HFFc6 (cell line): ENCODE measurements around the gene PELI2. TPM values are rescaled to one million over a fixed set of nuclear protein-coding genes. Genes with fewer than 3 reads are reported as not detected.

Experiments
- DNase-seq: peaks from one replicate; pipeline ENCODE4 v3.0.0-alpha.2; 2018
- H3K27ac Mint-ChIP-seq: 2 replicates; pipeline ENCODE4 v1.8.0; 2020; ENCODE audit warnings: mild to moderate bottlenecking, mixed read lengths
- H3K27me3 Mint-ChIP-seq: 2 replicates; pipeline ENCODE4 v1.8.0; 2021; ENCODE audit warnings: mild to moderate bottlenecking, moderate library complexity, mixed read lengths; ENCODE audit not compliant: insufficient read depth
- H3K36me3 Mint-ChIP-seq: 2 replicates; pipeline ENCODE4 v1.8.0; 2021; ENCODE audit warnings: low read depth, mixed read lengths
- H3K4me1 Mint-ChIP-seq: 2 replicates; pipeline ENCODE4 v1.8.0; 2020; ENCODE audit warnings: low read depth, mixed read lengths
- H3K4me3 Mint-ChIP-seq: 2 replicates; pipeline ENCODE4 v1.8.0; 2020; ENCODE audit warnings: mild to moderate bottlenecking, moderate library complexity, mixed read lengths
- H3K9me3 Mint-ChIP-seq: 2 replicates; pipeline ENCODE4 v1.8.0; 2020; ENCODE audit warnings: mild to moderate bottlenecking, mixed read lengths
- total RNA-seq, 6 experiments: library from RNA; stranded (reverse); fragmentation: NEBNext Ultra II Directional; extraction: Animal tissue kit (Norgen Biotek cat#: 25700); gene quantifications; 2 replicates in 1 of 6; 3 replicates in 5 of 6; pipeline ENCODE4 v1.2.3, GENCODE V29; 2021
- TF ChIP-seq, protein P1 (sequence below): fragments of 200-600 bp; sonication (generic); IDR thresholded peaks from 2 replicates; pipeline ENCODE4 v1.5.0; 2021; ENCODE audit warnings: antibody characterized with exemption, mild to moderate bottlenecking

Gene PELI2
- total RNA-seq, 6 experiments from 2014 or later: 0.69 to 5.9 (median 4.6) TPM

DNA sequence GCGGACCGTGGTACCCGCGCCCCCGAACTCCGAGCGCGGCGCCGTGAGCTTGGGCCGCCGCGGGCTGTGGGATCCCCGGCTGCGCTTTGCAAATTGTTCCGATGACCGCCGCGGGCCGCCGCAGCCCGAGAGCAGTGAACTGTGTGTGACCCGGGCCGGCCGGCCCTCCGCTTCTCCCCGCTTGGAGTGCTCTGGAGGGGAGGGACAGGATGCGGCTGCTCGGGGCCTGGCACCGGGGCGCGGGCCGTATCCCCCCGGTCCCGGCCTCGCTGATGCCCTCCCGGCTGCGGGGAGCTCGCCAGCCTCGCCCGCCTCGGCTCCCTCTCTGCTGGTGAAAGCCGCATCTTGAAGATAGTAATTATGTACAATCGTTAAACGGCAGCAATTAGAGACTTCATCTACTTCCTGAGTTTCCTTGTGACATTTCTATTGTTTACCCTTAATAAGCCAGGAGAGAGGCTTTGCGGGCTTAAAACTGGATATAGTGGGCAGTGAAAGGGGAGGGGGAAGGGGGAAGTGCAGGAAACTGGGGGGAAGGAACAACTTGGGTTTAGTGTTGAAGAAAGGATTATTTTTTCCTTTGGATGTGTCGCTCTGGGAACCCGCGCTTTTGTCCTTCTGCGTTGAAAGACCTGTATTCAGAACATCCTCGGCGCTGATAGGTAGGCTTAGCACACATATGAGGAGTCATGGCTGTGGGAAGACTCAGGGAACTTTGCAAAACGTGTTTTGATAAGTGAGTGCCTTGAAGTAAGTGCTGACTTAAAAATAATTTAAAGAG is 1.2 kb downstream of the PELI2 start:
- no peak for DNase-seq
- TF ChIP-seq, protein P1, sequence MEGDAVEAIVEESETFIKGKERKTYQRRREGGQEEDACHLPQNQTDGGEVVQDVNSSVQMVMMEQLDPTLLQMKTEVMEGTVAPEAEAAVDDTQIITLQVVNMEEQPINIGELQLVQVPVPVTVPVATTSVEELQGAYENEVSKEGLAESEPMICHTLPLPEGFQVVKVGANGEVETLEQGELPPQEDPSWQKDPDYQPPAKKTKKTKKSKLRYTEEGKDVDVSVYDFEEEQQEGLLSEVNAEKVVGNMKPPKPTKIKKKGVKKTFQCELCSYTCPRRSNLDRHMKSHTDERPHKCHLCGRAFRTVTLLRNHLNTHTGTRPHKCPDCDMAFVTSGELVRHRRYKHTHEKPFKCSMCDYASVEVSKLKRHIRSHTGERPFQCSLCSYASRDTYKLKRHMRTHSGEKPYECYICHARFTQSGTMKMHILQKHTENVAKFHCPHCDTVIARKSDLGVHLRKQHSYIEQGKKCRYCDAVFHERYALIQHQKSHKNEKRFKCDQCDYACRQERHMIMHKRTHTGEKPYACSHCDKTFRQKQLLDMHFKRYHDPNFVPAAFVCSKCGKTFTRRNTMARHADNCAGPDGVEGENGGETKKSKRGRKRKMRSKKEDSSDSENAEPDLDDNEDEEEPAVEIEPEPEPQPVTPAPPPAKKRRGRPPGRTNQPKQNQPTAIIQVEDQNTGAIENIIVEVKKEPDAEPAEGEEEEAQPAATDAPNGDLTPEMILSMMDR: no peak
- peak overlapping the region; percentile 78 for H3K27ac Mint-ChIP-seq
- H3K9me3 Mint-ChIP-seq: no peaks in the 10 kb centered on the region
- H3K4me3 Mint-ChIP-seq: peak overlapping the region; percentile 88
- peaks cover 2% of the 10 kb centered on the region; the same call in 1 of the 2 replicates for H3K27me3 Mint-ChIP-seq
- H3K4me1 Mint-ChIP-seq: peaks cover 46% of the 10 kb centered on the region
- no peaks in the 10 kb centered on the region for H3K36me3 Mint-ChIP-seq

DNA sequence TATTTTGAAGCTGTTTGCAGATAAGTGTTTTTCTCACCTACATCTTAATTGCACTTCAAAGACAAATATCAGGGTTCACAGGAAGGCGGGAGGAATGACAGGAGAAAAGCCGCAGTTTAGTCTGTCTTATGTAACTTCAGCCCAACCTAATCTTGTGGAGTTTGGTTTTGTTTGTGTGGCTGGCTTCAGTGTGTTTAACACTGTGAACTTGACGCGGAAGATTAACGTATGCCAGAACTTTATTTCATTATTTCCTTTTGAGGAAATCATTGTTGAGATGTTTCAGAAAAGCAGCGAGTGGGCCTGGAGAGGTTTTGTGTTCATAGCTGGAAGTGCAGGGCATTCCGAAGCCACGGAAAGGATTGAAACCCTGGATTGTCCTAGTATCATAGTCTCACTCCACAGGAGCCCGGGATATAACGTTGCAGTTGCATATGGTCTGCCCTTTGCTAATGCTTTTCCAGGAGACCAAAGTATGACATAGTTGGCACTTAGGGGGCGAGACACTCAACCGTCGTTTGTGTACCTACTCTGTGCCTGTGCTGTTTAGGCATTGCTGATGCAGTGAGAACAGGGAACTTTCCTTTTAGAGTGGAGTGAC is 2.0 kb downstream of the PELI2 start:
- Mint-ChIP-seq H3K36me3 (no peaks in the 10 kb centered on the region), H3K4me1 (peaks cover 53% of the 10 kb centered on the region), H3K4me3 (peak overlapping the region; percentile 88), H3K27me3 (peaks cover 2% of the 10 kb centered on the region; the same call in 1 of the 2 replicates), H3K27ac (peak overlapping the region; percentile 78; the same call in 1 of the 2 replicates), H3K9me3 (no peaks in the 10 kb centered on the region)
- TF ChIP-seq, protein P1: no peak
- peak; percentile 19 for DNase-seq

DNA sequence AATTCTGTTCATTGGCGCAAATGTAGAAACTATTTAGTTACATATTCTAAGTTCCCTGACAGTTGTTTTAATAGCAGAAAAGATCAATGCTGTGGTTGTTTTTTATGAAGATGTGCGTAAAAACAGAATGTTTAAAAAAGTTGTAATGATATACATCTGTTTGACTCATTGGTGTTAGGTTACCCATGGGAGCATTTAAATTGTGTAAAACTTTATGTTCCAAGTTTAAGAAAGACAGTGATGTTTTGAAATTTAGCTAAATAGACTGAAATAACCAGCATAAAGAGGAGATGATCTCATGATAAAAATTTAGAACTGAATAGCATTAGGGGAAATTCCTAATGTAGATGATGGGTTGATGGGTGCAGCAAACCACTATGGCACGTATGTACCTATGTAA is 3.6 kb downstream of the PELI2 start:
- Mint-ChIP-seq H3K36me3 (no peaks in the 10 kb centered on the region), H3K27ac (no peak overlapping the region), H3K4me1 (peaks cover 53% of the 10 kb centered on the region), H3K4me3 (no peak overlapping the region), H3K27me3 (peaks cover 2% of the 10 kb centered on the region; the same call in 1 of the 2 replicates), H3K9me3 (no peaks in the 10 kb centered on the region)
- TF ChIP-seq, protein P1: no peak
- no peak for DNase-seq

DNA sequence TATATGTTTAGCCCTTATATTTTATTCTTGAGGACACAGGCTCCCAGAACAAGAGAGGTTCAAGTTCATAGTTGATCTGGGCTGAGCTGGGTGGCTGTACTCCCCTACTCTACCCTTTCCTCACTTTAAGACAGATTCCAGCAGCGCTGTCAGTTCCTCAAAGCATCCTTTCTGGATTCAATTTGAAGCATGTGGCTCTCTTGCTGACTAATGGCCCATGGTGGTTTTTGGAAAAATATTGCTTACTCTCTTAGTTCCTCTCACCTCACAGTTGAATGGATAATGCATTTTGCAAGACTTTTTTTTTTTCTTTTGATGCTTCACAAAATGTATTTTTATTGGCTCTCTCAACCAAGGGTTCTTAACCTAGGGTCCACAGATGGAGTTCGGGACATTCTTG is 4.1 kb downstream of the PELI2 start:
- Mint-ChIP-seq H3K9me3 (no peaks in the 10 kb centered on the region), H3K36me3 (no peaks in the 10 kb centered on the region), H3K27ac (no peak overlapping the region), H3K4me3 (no peak overlapping the region), H3K27me3 (peaks cover 2% of the 10 kb centered on the region; the same call in 1 of the 2 replicates), H3K4me1 (peaks cover 53% of the 10 kb centered on the region)
- no peak for DNase-seq
- TF ChIP-seq, protein P1: no peak

DNA sequence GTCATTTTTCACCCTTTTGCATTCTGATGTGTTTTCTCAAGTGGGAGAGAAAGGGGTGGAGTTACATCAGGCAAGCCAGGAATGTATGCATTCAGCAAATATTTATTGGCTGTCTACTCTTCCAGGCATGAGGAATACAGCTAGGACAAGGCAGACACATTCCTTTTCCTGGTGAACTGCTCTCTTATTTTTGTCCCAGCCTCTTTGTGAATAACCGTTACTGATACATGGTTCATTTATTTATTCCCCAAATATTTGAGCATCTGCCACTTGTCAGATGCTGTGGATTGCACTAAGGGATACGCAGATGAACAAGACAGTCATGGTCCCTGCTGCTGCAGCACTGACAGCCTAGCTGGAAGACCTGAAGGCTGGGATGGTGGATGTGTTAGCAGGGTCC is 6.1 kb downstream of the PELI2 start:
- peak; percentile 11 for DNase-seq
- Mint-ChIP-seq H3K27ac (no peak overlapping the region), H3K9me3 (no peaks in the 10 kb centered on the region), H3K4me1 (peaks cover 47% of the 10 kb centered on the region), H3K36me3 (no peaks in the 10 kb centered on the region), H3K27me3 (peaks cover 3% of the 10 kb centered on the region; the same call in 1 of the 2 replicates), H3K4me3 (no peak overlapping the region)
- TF ChIP-seq, protein P1: no peak
